Trophoblast cell (in vitro differentiated cells and primary cell): ENCODE results near the gene XIST.

Source experiments
- DNase-seq, 2 donors: peaks; one replicate each; pipeline ENCODE4 v3.0.0-alpha.2; 2016
- H2AFZ ChIP-seq: 2 replicates; pipeline ENCODE4 v1.6.1; 2013; ENCODE audit warnings: low read length, moderate library complexity, mild to moderate bottlenecking; ENCODE audit not compliant: insufficient read depth, poor library complexity
- H2AK5ac ChIP-seq: 2 replicates; pipeline ENCODE4 v1.6.1; 2013; ENCODE audit warnings: mild to moderate bottlenecking, low read length
- H2BK120ac ChIP-seq: 2 replicates; pipeline ENCODE4 v1.6.1; 2013; ENCODE audit warnings: low read length, mild to moderate bottlenecking, moderate library complexity; ENCODE audit not compliant: insufficient read depth, poor library complexity
- H2BK12ac ChIP-seq: 2 replicates; pipeline ENCODE4 v1.6.1; 2013; ENCODE audit warnings: mild to moderate bottlenecking, low read length, moderate library complexity
- H2BK5ac ChIP-seq: 2 replicates; pipeline ENCODE4 v1.6.1; 2013; ENCODE audit warnings: low read length, low read depth, moderate library complexity, mild to moderate bottlenecking; ENCODE audit not compliant: poor library complexity
- H3K14ac ChIP-seq: 2 replicates; pipeline ENCODE4 v1.6.1; 2013; ENCODE audit warnings: mild to moderate bottlenecking, low read length
- H3K18ac ChIP-seq: 2 replicates; pipeline ENCODE4 v1.6.1; 2013; ENCODE audit warnings: mild to moderate bottlenecking, low read length
- H3K23ac ChIP-seq: 2 replicates; pipeline ENCODE4 v1.6.1; 2013; ENCODE audit warnings: low read length
- H3K27ac ChIP-seq: 2 replicates; pipeline ENCODE4 v1.5.1; 2013; ENCODE audit warnings: low read depth, mild to moderate bottlenecking, inconsistent platforms, low read length, moderate library complexity
- H3K27me3 ChIP-seq: 2 replicates; pipeline ENCODE4 v1.6.1; 2013; ENCODE audit warnings: inconsistent platforms, mild to moderate bottlenecking, low read length, moderate library complexity; ENCODE audit not compliant: insufficient read depth
- H3K36me3 ChIP-seq, 2 experiments: 1 replicate in 1 of 2; 2 replicates in 1 of 2; pipeline ENCODE4 v1.6.1; 2013; ENCODE audit warnings: low read length in 2 of 2, mild to moderate bottlenecking in 2 of 2, moderate library complexity in 1 of 2; ENCODE audit not compliant: insufficient read depth in 2 of 2, control insufficient read depth in 1 of 2
- H3K4ac ChIP-seq: 2 replicates; pipeline ENCODE4 v1.6.1; 2013; ENCODE audit warnings: low read depth, mild to moderate bottlenecking, low read length, moderate library complexity
- H3K4me1 ChIP-seq, 2 experiments: 1 replicate in 1 of 2; 2 replicates in 1 of 2; pipeline ENCODE4 v1.6.1; 2013; ENCODE audit warnings: low read length in 2 of 2, mild to moderate bottlenecking in 2 of 2, moderate library complexity in 1 of 2; ENCODE audit not compliant: insufficient read depth in 2 of 2, control insufficient read depth in 1 of 2
- H3K4me2 ChIP-seq: 2 replicates; pipeline ENCODE4 v1.6.1; 2013; ENCODE audit warnings: inconsistent platforms, mild to moderate bottlenecking, low read length, moderate library complexity
- H3K4me3 ChIP-seq: 2 replicates; pipeline ENCODE4 v1.5.1; 2013; ENCODE audit warnings: mild to moderate bottlenecking, low read depth, low read length, inconsistent platforms
- H3K79me1 ChIP-seq: one replicate; pipeline ENCODE4 v1.6.1; 2013; ENCODE audit warnings: low read length
- H3K79me2 ChIP-seq: 2 replicates; pipeline ENCODE4 v1.6.1; 2013; ENCODE audit warnings: low read length, mild to moderate bottlenecking; ENCODE audit not compliant: control insufficient read depth, insufficient read depth, poor library complexity
- H3K9ac ChIP-seq: 2 replicates; pipeline ENCODE4 v1.6.1; 2013; ENCODE audit warnings: mild to moderate bottlenecking, low read length
- H3K9me3 ChIP-seq: 2 replicates; pipeline ENCODE4 v1.6.1; 2013; ENCODE audit warnings: low read depth, mild to moderate bottlenecking, control low read depth, inconsistent platforms, low read length; ENCODE audit not compliant: insufficient read depth
- H4K12ac ChIP-seq: 2 replicates; pipeline ENCODE4 v1.6.1; 2013; ENCODE audit warnings: low read depth, mild to moderate bottlenecking, low read length, moderate library complexity
- H4K8ac ChIP-seq: 2 replicates; pipeline ENCODE4 v1.6.1; 2013; ENCODE audit warnings: low read depth, mild to moderate bottlenecking, low read length, moderate library complexity
- H4K91ac ChIP-seq: one replicate; pipeline ENCODE4 v1.6.1; 2013; ENCODE audit warnings: low read depth, mild to moderate bottlenecking, low read length, moderate library complexity
- WGBS: extraction: QIAGEN DNeasy Blood & Tissue Kit; methylation state at CpG from one replicate; pipeline ENCODE4 v1.1.7; 2013; ENCODE audit warnings: missing lambda C conversion rate; ENCODE audit not compliant: insufficient read length, insufficient coverage; ENCODE audit errors: extremely low coverage; 5-methylcytosine and 5-hydroxymethylcytosine counted together

Gene XIST

DNA sequence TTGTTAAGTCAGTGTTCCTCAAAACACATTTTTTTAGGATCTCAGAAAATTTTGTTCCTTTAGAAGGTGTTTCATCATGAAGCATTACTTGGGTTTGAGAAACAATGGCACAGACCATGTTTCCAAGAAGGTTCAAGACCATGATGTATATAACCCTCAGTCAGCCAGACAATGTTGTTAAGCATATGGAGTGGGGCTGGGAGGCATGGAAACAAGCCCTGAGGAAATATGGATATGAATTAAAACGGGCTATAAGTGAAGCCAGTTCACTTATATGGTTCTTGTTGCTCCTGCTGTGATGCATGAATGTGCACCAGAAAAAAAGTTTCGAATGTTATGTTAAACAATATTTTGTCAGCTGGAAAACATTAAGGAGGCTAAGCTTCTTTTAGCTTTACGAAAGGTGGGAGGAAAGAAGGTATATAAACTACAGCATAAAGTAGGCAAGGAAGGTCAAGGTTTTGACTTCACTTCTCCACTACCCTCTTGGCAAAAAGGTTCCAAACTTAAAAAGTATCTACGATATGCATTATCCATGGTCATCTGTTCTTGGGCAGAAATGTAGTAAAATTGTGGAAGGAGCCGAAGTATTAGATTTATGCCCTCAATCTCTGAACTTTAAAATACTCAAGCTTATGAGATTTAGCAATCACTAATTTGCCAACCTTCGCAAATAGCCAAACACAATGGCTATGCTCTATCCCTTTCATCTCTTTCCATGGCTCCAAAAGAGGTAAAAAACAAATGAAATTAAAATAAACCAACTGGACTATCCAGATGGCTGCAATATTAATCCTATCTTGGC, 12.2 kb downstream of the XIST start:
- WGBS, result no CpG with 5 or more reads among the region's 6 CpGs
- no peak overlapping the region for H4K8ac ChIP-seq

DNA sequence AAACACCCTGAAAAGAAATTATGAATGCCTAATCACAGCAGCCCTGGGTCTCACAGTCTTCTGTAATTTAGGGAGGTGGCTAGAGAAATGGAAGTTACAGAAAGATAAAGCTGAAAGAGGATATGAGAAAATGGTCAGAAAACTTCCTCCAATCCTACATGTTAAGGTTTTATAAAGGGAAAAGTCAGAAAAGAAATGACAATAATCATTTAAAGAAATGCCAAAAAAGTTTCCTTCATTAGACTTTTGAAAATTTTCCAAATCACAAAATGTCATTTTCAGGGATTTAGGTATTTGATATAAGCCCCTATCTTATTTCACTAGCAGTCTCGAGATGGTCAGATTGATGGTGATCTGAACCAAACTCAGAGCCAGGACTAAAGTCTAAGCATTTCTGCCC, 13.4 kb downstream of the XIST start:
- Histone ChIP-seq H4K12ac (no peak overlapping the region), H2BK120ac (no peak overlapping the region), H4K8ac (no peak overlapping the region), H3K4me1 (no peaks in the 10 kb centered on the region), H3K18ac (no peak overlapping the region), H3K9me3 (no peaks in the 10 kb centered on the region), H4K91ac (no peak overlapping the region), H3K4me3 (no peak overlapping the region), H3K4me2 (no peak overlapping the region), H3K23ac (no peak overlapping the region), H2AK5ac (no peak overlapping the region), H3K14ac (no peak overlapping the region), H2BK12ac (no peak overlapping the region), H3K27me3 (no peaks in the 10 kb centered on the region), H2BK5ac (no peak overlapping the region), H3K79me2 (no peaks in the 10 kb centered on the region), H3K36me3 (no peaks in the 10 kb centered on the region), H3K9ac (no peak overlapping the region), H3K4ac (no peak overlapping the region), H3K27ac (no peak overlapping the region), H2AFZ (no peak overlapping the region), H3K79me1 (no peaks in the 10 kb centered on the region)
- WGBS, result no CpG with 5 or more reads among the region's 1 CpG
- DNase-seq, result no peak

More for the DNA sequence above, 12.2 kb downstream of the XIST start:
- Histone ChIP-seq H4K91ac (no peak overlapping the region), H3K4me1 (no peaks in the 10 kb centered on the region), H3K27ac (no peak overlapping the region), H3K79me2 (no peaks in the 10 kb centered on the region), H3K14ac (no peak overlapping the region), H2AFZ (no peak overlapping the region), H2BK120ac (no peak overlapping the region), H3K9me3 (no peaks in the 10 kb centered on the region), H2BK12ac (no peak overlapping the region), H3K27me3 (no peaks in the 10 kb centered on the region), H3K9ac (no peak overlapping the region), H3K18ac (no peak overlapping the region), H3K4me2 (no peak overlapping the region), H3K79me1 (no peaks in the 10 kb centered on the region), H2BK5ac (no peak overlapping the region), H3K23ac (no peak overlapping the region), H3K36me3 (no peaks in the 10 kb centered on the region), H4K12ac (no peak overlapping the region), H3K4me3 (no peak overlapping the region), H3K4ac (no peak overlapping the region), H2AK5ac (no peak overlapping the region)
- DNase-seq, result no peak

DNA sequence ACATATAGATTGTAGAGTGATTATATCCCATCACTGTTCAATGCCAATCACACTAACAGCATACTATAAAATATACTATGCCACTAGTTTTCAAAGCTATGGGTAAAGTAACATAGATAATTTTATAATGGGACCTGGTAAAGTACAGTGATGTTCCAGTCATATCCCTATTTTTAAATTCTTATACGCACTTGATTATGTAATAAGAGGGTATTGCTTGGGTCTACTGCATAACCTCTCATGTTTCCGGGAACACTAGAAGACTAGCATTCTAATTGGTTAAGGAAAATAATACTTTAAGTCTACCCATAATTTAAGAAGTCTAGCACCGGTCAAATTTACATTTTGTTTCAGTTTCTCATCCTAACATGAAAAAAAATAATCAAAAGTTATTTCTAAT, 14.4 kb downstream of the XIST start:
- H3K9ac ChIP-seq, result no peak overlapping the region
- no peak overlapping the region for H3K4me2 ChIP-seq
- H2AFZ ChIP-seq, result no peak overlapping the region
- H3K18ac ChIP-seq, result no peak overlapping the region
- no peak overlapping the region for H4K91ac ChIP-seq
- H2AK5ac ChIP-seq, result no peak overlapping the region
- no peaks in the 10 kb centered on the region for H3K79me2 ChIP-seq
- H3K36me3 ChIP-seq, result no peaks in the 10 kb centered on the region
- no CpG with 5 or more reads among the region's 3 CpGs for WGBS
- no peak overlapping the region for H3K4me3 ChIP-seq
- H3K27ac ChIP-seq, result no peak overlapping the region
- no peak overlapping the region for H3K23ac ChIP-seq
- no peaks in the 10 kb centered on the region for H3K4me1 ChIP-seq
- no peak overlapping the region for H2BK120ac ChIP-seq
- no peaks in the 10 kb centered on the region for H3K27me3 ChIP-seq
- no peak overlapping the region for H3K14ac ChIP-seq
- H2BK5ac ChIP-seq, result no peak overlapping the region
- DNase-seq, result no peak
- no peaks in the 10 kb centered on the region for H3K79me1 ChIP-seq
- H4K12ac ChIP-seq, result no peak overlapping the region
- H2BK12ac ChIP-seq, result no peak overlapping the region
- no peak overlapping the region for H4K8ac ChIP-seq
- no peaks in the 10 kb centered on the region for H3K9me3 ChIP-seq
- no peak overlapping the region for H3K4ac ChIP-seq

DNA sequence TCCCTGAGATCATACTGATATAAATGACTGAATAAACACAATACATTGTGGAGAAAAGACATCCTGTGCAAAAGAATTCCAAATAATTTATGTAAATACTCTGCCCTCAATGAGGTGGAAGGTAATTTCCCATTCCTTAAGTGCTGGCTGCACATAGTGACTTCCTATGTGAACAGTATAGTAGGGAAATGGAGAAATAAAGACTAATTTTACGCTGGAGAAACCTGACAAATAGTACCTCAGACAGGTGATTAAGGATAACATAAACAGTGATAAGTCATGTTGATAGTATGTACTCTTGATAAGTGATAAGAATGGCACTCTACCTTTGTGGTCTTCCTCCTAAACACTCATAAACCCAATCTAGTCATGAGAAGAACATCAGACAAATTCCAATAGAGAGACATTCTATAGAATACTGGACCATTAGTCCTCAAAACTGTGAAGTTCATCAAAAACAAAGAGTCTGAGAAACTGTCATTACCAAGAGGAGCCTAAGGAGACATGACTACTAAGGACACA, 15.5 kb downstream of the XIST start:
- no peak overlapping the region for H3K18ac ChIP-seq
- no peak overlapping the region for H3K23ac ChIP-seq
- no peak overlapping the region for H3K4me2 ChIP-seq
- H3K4me3 ChIP-seq, result no peak overlapping the region
- no peak overlapping the region for H3K9ac ChIP-seq
- no peak overlapping the region for H2BK120ac ChIP-seq
- no peaks in the 10 kb centered on the region for H3K36me3 ChIP-seq
- H3K14ac ChIP-seq, result no peak overlapping the region
- no peaks in the 10 kb centered on the region for H3K27me3 ChIP-seq
- H3K79me1 ChIP-seq, result no peaks in the 10 kb centered on the region
- H2BK12ac ChIP-seq, result no peak overlapping the region
- H2AFZ ChIP-seq, result no peak overlapping the region
- no peak overlapping the region for H2AK5ac ChIP-seq
- H3K9me3 ChIP-seq, result no peaks in the 10 kb centered on the region
- no peak overlapping the region for H2BK5ac ChIP-seq
- no CpG with 5 or more reads among the region's 1 CpG for WGBS
- no peak overlapping the region for H3K4ac ChIP-seq
- no peak overlapping the region for H4K8ac ChIP-seq
- DNase-seq, result peak in 1 of 2 donors; percentile 10
- H4K91ac ChIP-seq, result no peak overlapping the region
- no peak overlapping the region for H4K12ac ChIP-seq
- no peak overlapping the region for H3K27ac ChIP-seq
- H3K4me1 ChIP-seq, result no peaks in the 10 kb centered on the region
- H3K79me2 ChIP-seq, result no peaks in the 10 kb centered on the region
